GM21529 (cell line): ENCODE results near the gene PTPRN2.
"Not testable (repeated sequence)": the region's sequence is repeated elsewhere in the genome, so short reads cannot be mapped to it uniquely, and the experiment has no call there.

ENCODE experiments used
- ATAC-seq: cut with Tn5 transposase; IDR thresholded peaks from one replicate; pipeline ENCODE4 v1.9.1; 2021; ENCODE audit not compliant: unreplicated experiment

The PTPRN2 gene

GRCh38 chr7:158164101-158165095 is 423.2 kb downstream of the PTPRN2 start:
- no peak for ATAC-seq

- no peak for ATAC-seq
Observed at GRCh38 chr7:158161194-158161593, 426.4 kb downstream of the PTPRN2 start.

- ATAC-seq = no peak
Observed at GRCh38 chr7:158160199-158160598, 427.4 kb downstream of the PTPRN2 start.

DNA sequence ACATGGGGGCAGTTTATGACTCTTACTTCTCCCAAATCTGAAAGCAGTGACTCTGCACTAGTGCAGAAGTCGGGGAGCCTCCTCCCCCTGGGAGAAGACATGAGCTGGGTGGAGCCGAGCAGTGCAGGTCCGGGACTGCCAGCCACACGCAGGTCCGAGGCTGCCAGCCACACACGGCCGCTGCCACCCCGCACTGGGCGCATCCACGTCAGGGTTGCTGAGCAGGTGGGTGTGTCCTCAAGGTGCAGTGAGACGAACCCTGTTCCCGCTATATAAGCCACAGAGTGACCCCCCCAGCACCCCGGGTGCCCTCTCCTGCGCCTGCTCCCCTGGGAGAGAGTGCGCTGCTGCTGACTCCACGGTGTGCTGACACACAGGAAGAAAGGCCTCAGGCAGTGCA is 430.2 kb downstream of the PTPRN2 start:
- ATAC-seq = no peak

DNA sequence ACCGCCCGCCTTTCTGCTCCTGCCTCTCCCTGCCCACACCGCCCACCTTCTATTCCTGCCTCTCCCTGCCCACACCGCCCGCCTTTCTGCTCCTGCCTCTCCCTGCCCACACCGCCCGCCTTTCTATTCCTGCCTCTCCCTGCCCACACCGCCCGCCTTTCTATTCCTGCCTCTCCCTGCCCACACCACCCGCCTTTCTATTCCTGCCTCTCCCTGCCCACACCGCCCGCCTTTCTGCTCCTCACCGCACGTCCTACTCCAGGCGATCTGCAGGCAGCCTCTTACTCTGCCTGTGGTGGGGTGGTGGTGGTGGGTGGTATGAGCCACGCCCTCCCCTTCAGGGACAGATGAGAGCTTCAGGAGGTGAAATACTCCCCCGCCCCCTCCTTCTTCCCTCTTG is 436.4 kb downstream of the PTPRN2 start:
- ATAC-seq = not testable (repeated sequence)

DNA sequence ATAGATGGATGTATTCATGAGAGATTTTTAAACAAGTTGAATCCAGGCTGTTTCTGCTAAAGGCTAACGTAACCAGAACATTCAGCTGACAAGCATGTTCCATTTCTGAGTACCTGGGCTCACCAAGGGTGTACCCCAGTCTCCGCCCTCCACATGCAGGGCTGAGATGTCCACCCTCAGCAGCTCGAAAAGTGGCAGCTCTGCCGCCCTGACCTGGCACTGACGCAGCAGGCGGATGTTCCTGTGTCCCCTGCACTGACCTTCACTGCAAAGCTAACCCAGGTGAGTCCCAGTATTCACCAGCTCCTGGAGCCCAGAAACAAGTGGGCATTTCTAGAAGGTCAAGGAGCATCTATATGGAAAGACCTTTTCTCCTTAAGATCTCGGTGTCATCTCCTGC is 437.4 kb downstream of the PTPRN2 start:
- ATAC-seq = no peak

DNA sequence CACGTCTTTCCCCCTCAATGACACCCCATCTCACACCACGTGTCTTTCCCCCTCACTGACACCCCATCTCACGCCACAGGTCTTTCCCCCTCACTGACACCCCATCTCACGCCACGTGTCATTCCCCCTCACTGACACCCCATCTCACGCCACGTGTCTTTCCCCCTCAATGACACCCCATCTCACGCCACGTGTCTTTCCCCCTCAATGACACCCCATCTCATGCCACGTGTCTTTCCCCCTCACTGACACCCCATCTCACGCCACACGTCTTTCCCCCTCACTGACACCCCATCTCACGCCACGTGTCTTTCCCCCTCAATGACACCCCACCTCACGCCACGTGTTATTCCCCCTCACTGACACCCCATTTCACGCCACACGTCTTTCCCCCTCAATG is 440.2 kb downstream of the PTPRN2 start:
- ATAC-seq = not testable (repeated sequence)

DNA sequence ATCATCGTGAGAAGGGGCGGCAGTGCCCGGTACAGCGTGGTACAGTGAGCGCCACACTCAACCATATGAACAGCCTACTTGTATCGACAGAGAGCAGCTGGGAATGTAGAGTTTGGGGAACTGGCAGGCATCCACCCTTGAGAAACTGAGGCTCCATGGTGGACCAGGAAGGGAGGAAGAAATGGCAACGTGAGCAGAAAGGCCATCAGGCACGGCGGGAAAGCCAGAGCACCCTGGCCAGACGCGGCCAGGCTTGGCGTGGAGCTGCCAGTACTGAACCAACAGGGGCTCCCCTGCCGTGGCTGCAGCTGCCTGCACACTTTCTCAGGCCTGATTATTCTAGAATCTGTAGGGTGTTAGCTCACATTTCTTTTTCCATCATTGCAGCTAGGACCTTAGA is 442.3 kb downstream of the PTPRN2 start:
- no peak for ATAC-seq

DNA sequence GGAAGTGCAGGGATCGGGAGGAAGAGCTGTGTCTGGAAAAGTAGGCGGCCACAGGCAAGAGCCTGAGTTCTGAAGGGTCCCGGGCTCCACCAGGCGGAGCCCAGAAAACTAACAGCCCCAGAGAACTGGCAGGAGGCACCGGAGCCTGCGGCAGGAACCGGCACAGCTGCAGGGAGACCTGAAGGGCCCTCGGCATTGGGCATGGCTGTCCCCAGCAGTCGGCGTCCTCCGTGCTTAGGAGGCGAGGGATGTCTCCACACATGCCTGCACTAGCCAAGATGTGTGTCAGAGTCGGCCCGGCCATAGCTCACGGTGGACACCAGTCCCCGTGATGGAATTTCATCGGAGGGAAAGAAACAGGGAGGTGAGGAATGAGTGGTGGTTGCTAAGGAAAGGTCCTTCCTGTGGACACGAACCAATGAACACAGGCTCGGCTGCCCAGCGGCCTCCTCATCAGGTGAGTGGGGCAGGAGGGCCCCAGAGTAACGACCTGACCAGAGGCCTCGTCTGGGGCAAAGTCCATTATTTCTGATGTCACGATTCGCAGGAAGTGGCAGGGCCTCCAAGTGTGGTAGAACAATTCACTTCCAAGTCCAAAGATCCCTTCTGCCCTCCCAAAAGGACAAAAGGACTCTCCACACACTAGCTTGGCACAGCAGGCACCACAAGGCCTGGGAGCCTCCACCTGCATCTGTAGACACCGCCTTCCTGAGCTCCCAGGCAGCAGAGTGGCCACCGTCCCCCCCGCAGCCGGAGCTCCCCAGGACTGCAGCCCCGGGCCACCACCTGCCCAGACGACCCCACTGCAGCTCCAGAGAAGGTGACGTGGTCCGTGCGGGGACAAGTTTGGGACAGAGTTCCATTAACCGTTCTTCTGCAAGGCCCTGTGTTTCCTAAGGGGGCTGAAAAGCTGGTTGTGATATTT is 444.2 kb downstream of the PTPRN2 start:
- ATAC-seq = no peak

GRCh38 chr7:158142657-158143056 is 445.0 kb downstream of the PTPRN2 start:
- ATAC-seq = no peak

- no peak for ATAC-seq
Observed at GRCh38 chr7:158141806-158142518, 445.7 kb downstream of the PTPRN2 start.

DNA sequence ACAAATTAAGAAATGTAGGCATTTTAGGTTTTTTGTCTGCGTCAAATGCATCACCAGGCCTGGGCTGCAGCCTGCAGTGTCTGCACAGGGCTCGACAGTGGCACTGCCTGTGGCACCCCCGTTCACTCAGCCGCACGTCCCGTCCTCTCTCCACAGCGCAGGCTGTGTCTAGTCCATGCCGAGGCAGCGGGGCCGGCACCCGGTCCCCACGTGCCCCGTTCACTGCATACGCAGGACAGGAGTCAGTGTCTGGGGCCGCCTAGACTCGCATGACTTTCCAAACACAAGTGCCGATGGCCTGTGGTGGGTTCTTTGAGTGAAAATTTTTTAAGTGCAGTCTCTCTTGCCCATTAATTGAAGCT is 446.4 kb downstream of the PTPRN2 start:
- no peak for ATAC-seq

- no peak for ATAC-seq
Observed at GRCh38 chr7:158140538-158141220, 446.9 kb downstream of the PTPRN2 start.

GRCh38 chr7:158139499-158139898 is 448.1 kb downstream of the PTPRN2 start:
- no peak for ATAC-seq

GRCh38 chr7:158138329-158138597 is 449.4 kb downstream of the PTPRN2 start:
- ATAC-seq = no peak

GRCh38 chr7:158137516-158138328 is 449.9 kb downstream of the PTPRN2 start:
- no peak for ATAC-seq

GRCh38 chr7:158135931-158136330 is 451.7 kb downstream of the PTPRN2 start:
- no peak for ATAC-seq

DNA sequence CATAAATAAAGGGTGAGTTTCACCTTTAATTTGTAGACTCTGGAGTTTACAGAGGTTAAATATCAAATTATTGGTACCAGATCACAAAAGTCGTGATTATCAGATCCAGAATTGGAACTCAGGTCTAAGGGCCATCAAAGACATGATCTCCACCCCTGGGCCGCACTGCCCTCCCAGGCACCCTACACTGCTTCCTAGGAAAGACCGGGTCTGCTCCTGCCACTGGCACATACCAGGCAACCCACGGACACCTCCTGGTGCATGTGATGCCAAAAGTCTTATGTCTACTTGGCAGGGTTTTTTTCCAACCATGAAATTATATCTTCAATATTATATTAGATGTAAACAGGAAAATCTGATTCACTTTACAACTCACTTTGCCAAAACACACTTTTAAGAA is 452.8 kb downstream of the PTPRN2 start:
- no peak for ATAC-seq

- ATAC-seq = no peak
Observed at GRCh38 chr7:158133515-158134271, 453.9 kb downstream of the PTPRN2 start.
